GM19468 (cell line): ENCODE measurements around the gene SMOC2.

Source experiments
- ATAC-seq: cut with Tn5 transposase; IDR thresholded peaks from one replicate; pipeline ENCODE4 v1.9.1; 2021; ENCODE audit warnings: mild to moderate bottlenecking, moderate library complexity, moderate number of reproducible peaks; ENCODE audit not compliant: unreplicated experiment; ENCODE audit errors: extremely low read depth

Gene SMOC2

DNA sequence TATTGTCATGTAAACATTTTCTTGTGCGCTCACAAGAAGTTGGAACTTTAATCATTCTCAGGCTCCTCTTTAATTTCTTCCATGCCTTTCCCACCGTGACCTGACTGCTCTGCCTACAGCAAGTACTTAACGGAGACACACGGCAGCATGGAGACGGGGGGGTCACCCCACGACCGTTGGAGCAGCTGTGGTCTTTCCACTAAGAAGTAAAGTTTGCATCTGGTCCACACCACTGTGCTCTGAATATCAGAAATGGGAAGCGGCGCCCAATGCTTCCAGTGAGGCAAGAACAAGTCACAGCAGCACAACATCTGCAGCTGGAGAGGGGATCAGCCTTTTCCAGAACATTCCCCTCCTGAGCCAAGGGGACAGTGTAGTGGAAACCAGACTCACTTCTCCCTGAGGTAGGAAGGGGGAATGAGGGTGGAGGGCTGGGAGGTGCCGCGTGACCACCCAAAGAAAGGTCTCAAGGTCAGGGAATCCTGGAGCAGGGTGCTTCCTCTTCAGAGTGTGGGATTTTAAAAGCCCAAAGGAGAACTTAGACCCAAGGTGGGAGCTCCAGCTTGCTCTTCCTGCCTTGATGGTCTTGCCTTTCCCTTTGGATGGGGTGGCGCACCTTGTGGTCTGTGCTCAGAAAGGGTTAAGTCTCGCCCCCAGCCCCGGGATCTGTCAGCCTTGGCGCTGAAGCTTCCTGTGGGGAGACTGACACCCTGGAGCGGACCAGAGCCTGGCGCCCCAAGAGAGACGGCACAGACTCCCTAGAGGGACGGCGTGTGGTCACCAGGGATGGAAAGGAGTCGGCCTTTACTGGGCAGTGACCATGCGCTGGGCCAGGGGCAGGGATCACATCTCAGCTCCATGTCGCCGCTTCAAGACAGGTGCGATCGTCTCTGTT, 25.6 kb upstream of the SMOC2 start:
- ATAC-seq = no peak

DNA sequence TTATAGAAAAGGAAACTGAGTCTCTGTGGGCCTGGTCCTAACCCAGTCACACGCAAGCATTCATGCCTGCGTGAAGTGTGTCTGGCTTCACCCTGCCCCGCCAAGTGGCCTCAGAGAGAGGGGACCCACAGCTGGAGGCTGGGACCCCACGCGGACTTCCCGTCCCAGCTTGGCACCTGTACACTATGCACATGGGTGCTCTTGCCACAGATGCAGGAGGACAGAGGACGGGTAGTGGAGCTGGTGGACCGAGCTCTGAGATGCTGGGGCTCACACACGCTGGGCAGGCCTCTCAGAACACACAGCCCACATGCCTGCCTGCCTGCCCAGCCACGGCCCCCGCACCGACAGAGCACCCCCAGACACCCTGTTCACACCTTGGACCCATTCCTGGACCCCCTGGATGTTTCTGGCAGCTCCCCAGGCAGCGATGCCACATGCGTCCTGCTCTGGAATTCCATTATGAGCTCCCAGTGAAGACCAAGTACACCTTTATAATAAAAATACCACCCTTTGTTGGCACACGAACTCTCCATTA, 24.9 kb upstream of the SMOC2 start:
- ATAC-seq = no peak

DNA sequence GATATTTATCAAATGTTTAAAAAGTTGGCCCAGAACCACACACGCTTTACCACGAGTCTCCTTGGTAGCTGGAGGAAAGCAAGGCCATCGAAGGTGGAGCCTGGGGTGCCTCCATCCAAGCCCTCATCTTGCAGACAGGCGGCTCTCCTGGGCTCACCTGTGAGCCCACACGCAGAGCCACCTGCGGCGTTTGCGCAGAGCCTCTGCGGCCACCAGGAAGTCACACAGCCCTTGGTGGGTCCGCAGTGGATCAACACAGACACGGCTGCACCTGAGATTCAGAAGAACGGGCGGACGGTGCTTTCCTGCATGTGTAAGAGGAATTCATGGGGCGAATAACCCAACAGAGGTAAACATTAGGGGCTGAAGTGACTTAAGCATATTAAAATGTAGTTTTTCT, 24.5 kb upstream of the SMOC2 start:
- ATAC-seq = no peak

GRCh38 chr6:168417191-168417590, 23.8 kb upstream of the SMOC2 start:
- no peak for ATAC-seq

DNA sequence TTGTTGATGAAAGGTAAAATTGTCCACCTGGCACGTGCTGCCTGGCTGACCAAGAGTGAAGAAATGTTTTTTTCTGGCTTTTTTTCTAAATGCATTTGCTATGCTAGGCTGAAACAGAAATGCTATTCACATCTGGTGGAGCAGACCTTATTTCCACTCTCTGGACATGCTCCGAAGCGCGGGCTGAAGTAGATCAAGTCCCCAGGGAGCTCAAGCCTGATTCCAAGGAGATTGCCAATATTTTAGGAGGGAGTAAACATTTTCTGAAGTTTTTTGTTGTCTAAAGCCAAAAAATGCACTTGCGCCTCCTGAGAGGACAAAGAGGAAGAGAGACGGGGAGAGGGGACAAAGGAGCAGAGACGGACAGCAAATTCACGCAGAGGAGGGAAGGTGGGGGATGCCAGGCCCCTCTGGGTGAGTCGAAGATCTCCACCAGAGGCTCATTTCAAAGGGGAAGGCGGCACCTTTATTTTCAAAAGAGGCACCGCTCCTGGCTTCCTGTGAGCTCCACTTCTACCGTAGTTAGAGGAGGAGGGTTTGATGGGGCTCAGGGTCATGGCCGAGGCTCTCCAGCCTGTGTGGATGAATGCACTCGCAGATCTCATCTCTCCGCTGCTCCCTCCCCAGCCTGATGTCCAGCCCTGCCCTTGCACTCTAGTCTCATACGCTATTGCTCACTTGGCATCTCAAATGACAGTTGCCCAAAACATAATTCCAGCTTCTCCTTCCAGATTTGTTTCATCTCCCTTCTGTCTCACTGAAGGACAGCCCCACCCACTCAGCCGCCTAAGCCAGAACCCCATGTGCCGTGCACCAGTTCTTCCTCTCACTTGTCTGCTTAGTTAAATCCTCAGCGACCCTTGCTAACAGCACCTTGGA, 23.1 kb upstream of the SMOC2 start:
- no peak for ATAC-seq

GRCh38 chr6:168418711-168419121, 22.3 kb upstream of the SMOC2 start:
- ATAC-seq = no peak

- no peak for ATAC-seq
Observed at GRCh38 chr6:168419569-168419968, 21.4 kb upstream of the SMOC2 start.

GRCh38 chr6:168420084-168420483, 20.9 kb upstream of the SMOC2 start:
- ATAC-seq = no peak

DNA sequence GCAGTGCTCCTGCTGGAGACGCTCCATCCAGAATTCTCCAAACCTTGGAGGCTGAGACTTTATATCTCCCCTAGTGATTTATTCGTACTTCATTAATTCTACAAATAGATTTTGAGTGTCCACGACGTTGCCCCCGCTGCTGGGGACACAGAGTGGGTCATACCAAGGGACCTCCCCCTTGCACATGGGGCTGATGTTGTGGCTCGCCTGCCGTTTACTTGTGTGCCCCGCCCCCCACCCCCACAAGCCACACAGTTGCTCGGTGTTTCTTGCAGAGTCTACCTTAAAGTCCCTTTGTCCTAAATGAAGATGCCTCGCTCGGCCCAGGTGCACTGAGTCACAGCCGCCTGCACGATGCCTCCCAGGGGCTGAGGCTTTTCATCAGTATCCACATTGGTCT, 20.3 kb upstream of the SMOC2 start:
- ATAC-seq = no peak

GRCh38 chr6:168427184-168427583, 13.8 kb upstream of the SMOC2 start:
- ATAC-seq = no peak

DNA sequence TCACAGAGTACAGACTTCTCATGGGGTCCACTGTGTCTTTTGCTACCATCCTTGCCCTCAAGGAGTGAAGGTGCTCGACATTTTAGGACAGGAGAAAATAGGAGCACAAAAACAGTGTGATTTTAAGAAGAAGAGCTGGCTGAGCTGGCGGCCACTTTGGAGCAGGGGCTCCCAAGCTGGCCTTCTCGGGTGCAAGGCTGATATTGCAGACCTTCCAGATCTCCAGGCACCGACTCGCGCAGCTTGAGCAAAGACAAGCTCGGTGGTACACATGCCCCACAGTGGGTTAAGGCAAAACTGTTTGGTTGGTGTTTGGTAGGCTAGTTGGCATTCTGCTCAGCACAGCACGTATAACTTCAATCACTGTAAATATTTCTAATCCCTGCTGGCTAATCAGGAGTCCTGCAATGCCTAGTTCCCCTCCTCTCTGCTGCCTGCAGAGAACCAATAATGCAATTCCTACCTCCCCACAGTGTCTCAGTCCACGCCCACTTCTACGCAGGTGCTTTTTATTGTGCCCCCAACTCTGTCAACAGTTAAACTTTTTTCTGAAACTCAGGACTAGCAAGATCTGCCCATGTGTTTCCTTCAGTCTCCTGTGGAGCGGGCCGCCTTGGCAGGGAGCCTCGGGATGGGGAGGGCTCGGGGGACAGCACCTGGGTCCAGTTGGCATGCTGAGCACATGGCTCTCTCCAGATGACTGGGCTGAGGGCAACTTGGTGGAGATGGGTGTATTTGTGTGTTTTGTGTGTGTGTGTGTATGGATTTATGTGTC, 12.7 kb upstream of the SMOC2 start:
- ATAC-seq = no peak

GRCh38 chr6:168428863-168429262, 12.1 kb upstream of the SMOC2 start:
- ATAC-seq = no peak

- no peak for ATAC-seq
Observed at GRCh38 chr6:168432196-168432595, 8.8 kb upstream of the SMOC2 start.

- no peak for ATAC-seq
Observed at GRCh38 chr6:168433898-168434297, 7.1 kb upstream of the SMOC2 start.

GRCh38 chr6:168434505-168434904, 6.5 kb upstream of the SMOC2 start:
- no peak for ATAC-seq

DNA sequence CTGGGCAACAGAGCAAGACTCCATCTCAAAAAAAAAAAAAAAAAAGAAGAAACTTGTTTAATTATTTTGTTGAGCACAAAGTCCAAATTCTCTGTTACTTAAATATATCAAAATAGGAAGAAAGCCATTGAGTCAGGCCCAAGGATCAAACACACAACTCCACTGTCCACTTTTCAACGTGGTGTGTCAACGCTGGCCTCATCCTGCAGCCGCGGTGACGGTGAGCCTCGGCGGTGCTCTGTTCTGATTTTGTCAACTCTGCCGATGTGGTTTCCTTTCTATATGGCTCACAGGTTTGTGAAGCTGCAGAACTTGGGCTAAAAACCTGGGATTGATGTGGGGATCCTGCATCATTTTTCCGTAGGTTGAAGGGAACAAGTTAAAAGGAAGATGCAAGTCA, 3.2 kb upstream of the SMOC2 start:
- no peak for ATAC-seq

DNA sequence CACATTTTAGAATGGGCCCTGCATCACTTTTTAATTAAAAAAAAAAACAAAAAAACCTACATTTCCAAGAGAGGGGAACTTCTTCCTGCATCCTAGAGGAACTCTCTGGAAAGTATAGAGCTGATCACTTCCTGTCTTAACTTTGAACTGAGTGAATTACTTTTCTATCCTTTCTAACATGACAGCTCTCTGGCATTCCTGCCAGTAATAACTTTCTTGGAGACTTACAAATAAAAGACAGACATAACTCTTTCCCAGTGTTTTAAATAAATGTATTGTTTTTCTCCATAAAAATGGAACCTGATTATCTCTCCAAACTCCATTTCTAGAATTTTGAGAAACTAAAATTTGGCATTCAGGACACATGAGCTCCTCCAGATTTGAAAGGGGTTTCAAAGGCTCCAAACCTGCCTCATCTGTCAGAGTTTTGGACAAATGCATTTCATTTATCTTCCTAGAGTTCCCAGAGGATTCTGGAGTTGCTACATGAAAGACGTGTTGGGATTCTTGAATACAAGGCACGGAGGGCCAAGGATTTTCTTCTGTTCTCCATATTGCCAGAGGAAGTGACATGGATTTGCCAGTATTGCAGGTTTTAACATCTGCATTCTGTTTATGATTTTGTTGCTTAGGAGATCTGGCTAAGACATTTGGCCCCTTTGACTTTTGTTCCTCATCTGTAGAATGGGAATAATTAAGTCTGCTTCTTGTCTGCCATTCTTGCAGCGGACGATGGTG, 2.0 kb upstream of the SMOC2 start:
- ATAC-seq = no peak

- ATAC-seq = no peak
Observed at GRCh38 chr6:168439794-168440450, 1.1 kb upstream of the SMOC2 start.
